Measurements from ENCODE around the gene RPN2. TPM values are rescaled to one million over a fixed set of nuclear protein-coding genes. Genes with fewer than 3 reads are reported as not detected.

Gene RPN2
- polyA plus RNA-seq, 3 donors: 58.0 to 135 (median 79.1) TPM

DNA sequence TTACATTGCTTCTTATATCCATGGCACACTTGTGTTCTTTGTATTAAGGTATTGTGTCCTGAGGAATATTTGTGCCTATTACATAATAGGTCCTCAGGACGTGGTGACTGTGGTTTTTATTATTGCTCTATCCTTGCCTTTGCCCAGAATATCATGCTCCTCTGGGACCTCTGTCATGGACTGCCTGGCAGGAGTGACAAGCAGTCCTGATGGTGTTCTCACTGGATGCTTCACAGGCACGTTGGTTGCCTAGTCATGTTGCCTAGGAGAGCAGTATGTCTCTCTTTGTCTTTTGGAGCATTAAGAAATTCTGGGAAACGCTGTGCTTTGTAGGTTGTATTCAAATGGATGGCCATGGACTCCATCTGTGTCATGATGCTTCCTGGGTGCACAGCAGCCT, 24.9 kb downstream of the RPN2 start:
- WGBS, 3 donors: 66 to 82% (median 69%) methylated on average over 3 of the region's 3 CpGs
- no peak overlapping the region for H3K27ac ChIP-seq (ENCODE audit: low read depth, low read length)

GRCh38 chr20:37205130-37205529, 26.0 kb downstream of the RPN2 start:
- H3K27ac ChIP-seq (ENCODE audit: low read depth, low read length): no peak overlapping the region
- 74 to 93% (median 87%) methylated on average over 6 of the region's 6 CpGs for WGBS, 3 donors

GRCh38 chr20:37205794-37206193, 26.7 kb downstream of the RPN2 start:
- no peak overlapping the region for H3K27ac ChIP-seq (ENCODE audit: low read depth, low read length)
- WGBS, 3 donors: 51 to 90% (median 79%) methylated on average over 2 of the region's 2 CpGs

DNA sequence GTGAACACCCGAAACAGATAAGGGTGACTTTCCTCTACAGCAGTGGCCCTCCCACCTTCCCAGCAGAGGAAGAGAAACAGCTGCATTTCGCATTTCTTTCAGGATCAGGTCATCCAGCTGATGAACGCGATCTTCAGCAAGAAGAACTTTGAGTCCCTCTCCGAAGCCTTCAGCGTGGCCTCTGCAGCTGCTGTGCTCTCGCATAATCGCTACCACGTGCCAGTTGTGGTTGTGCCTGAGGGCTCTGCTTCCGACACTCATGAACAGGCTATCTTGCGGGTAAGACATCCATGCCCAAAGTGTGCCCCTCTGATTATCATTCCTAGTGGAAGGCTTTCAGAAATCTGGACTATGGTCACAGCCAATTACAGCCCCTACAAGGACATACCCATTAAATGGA, 28.0 kb downstream of the RPN2 start:
- H3K27ac ChIP-seq (ENCODE audit: low read depth, low read length): no peak overlapping the region
- WGBS, 3 donors: 76 to 96% (median 93%) methylated on average over 11 of the region's 11 CpGs

GRCh38 chr20:37209193-37209592, 30.1 kb downstream of the RPN2 start:
- 96 to 99% (median 96%) methylated on average over 3 of the region's 3 CpGs for WGBS, 3 donors
- H3K27ac ChIP-seq (ENCODE audit: low read depth, low read length): no peak overlapping the region

DNA sequence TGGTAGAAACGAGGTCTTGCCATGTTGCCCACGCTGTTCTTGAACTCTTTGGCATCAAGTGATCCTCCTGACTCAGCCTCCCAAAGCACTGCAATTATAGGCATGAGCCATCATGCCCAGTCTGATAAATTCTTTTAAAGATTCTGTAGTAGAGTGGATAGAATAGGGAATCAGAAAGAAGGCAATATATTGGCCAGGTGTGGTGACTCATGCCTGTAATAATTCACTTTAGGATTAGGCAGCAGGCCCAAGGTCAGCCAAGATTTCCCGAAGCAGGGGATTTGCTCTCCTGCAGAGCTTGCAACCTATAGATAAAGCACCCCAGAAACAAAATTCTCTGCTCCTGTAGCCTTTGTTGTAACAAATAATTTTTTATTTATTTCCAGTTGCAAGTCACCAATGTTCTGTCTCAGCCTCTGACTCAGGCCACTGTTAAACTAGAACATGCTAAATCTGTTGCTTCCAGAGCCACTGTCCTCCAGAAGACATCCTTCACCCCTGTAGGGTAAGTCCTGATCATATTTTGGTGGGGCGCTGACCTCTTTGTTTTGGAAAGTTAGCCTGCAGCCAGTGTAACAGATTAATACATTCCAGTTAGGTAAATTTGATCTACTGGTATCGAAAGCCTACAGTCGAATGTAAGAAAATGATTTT, 30.7 kb downstream of the RPN2 start:
- 64 to 88% (median 86%) methylated on average over 6 of the region's 6 CpGs for WGBS, 3 donors
- no peak overlapping the region for H3K27ac ChIP-seq (ENCODE audit: low read depth, low read length)

GRCh38 chr20:37218441-37218840, 39.3 kb downstream of the RPN2 start:
- no peak overlapping the region for H3K27ac ChIP-seq (ENCODE audit: low read depth, low read length)
- 90 to 95% (median 92%) methylated on average over 4 of the region's 4 CpGs for WGBS, 3 donors

GRCh38 chr20:37218976-37219375, 39.8 kb downstream of the RPN2 start:
- H3K27ac ChIP-seq (ENCODE audit: low read depth, low read length): no peak overlapping the region
- WGBS, 3 donors: 73 to 88% (median 87%) methylated on average over 4 of the region's 4 CpGs

GRCh38 chr20:37219751-37220668, 40.9 kb downstream of the RPN2 start:
- H3K27ac ChIP-seq (ENCODE audit: low read depth, low read length): no peak overlapping the region
- WGBS, 3 donors: 68 to 79% (median 73%) methylated on average over 10 of the region's 10 CpGs

GRCh38 chr20:37220731-37221130, 41.6 kb downstream of the RPN2 start:
- no peak overlapping the region for H3K27ac ChIP-seq (ENCODE audit: low read depth, low read length)
- WGBS, 3 donors: 44 to 75% (median 52%) methylated on average over 3 of the region's 3 CpGs

- no peak overlapping the region for H3K27ac ChIP-seq (ENCODE audit: low read depth, low read length)
- 93 to 99% (median 97%) methylated on average over 4 of the region's 4 CpGs for WGBS, 3 donors
Measured at GRCh38 chr20:37222086-37222485, 43.0 kb downstream of the RPN2 start.

GRCh38 chr20:37223053-37223452, 43.9 kb downstream of the RPN2 start:
- H3K27ac ChIP-seq (ENCODE audit: low read depth, low read length): no peak overlapping the region

- H3K27ac ChIP-seq (ENCODE audit: low read depth, low read length): no peak overlapping the region
- WGBS, 3 donors: 71 to 91% (median 87%) methylated on average over 5 of the region's 5 CpGs
Measured at GRCh38 chr20:37225146-37225545, 46.0 kb downstream of the RPN2 start.

GRCh38 chr20:37226889-37227288, 47.8 kb downstream of the RPN2 start:
- WGBS, 3 donors: 63 to 88% (median 79%) methylated on average over 3 of the region's 3 CpGs
- H3K27ac ChIP-seq (ENCODE audit: low read depth, low read length): no peak overlapping the region

DNA sequence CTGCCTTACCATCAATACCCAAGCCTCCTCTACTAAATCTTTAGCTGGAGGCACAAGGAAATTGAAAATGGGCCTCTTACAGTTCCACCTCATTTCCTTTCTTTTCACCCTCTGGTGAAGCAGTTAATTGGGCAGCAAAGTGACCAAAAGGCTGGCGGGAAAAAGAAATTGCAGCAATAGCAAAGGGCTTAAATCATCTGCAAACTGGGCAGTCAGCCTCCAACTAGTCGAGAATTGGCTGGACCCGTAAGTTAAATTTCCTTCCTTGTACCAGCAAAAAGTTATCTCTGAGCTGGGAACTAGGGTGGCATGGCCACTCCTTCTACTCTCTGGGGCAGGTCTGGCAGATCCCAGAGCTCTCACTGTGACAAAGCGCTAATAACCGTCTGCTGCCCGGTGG, 49.0 kb downstream of the RPN2 start:
- no peak overlapping the region for H3K27ac ChIP-seq (ENCODE audit: low read depth, low read length)
- WGBS, 3 donors: 74 to 85% (median 80%) methylated on average over 6 of the region's 6 CpGs

GRCh38 chr20:37228656-37229055, 49.5 kb downstream of the RPN2 start:
- no peak overlapping the region for H3K27ac ChIP-seq (ENCODE audit: low read depth, low read length)
- 92 to 93% (median 93%) methylated on average over 5 of the region's 5 CpGs for WGBS, 3 donors

GRCh38 chr20:37229357-37229756, 50.2 kb downstream of the RPN2 start:
- H3K27ac ChIP-seq (ENCODE audit: low read depth, low read length): no peak overlapping the region
- 93 to 96% (median 96%) methylated on average over 4 of the region's 4 CpGs for WGBS, 3 donors

GRCh38 chr20:37230200-37230599, 51.1 kb downstream of the RPN2 start:
- H3K27ac ChIP-seq (ENCODE audit: low read depth, low read length): no peak overlapping the region
- WGBS, 3 donors: 90 to 98% (median 96%) methylated on average over 6 of the region's 6 CpGs

DNA sequence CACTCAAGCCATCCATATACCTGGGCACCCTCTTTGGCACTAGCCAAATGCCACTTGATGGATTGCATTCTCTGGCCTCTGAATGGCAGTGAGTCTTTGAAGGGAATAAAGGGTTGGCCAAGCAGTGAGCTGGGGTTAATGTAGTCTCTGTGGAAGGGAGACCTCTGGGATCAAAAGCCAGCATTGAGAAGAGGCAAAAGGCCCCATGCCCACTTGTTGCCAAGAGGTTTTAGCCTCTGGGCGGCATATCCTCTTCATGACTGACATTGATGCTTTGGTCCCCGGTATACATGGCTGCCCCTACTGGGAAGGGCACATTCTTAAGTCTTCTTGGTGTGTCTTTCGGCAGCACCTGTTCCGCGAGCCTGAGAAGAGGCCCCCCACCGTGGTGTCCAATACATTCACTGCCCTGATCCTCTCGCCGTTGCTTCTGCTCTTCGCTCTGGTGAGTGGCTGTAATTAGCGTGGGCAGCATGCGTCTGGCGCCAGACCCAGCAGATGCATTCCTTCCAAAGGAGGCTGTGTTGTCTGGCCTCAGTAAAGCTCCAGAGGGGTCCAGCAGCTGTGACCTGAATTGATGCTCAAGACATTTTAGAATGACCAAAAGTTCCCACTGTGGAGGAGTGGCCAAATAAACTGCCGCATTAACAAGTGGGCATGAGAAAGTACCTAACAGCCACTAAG, 53.0 kb downstream of the RPN2 start:
- no peak overlapping the region for H3K27ac ChIP-seq (ENCODE audit: low read depth, low read length)
- WGBS, 3 donors: 91 to 96% (median 92%) methylated on average over 13 of the region's 13 CpGs

Measured in adipose tissue (tissue), 3 donors.